ENCODE data around the gene C5AR1.
"Not testable (repeated sequence)": the region's sequence is repeated elsewhere in the genome, so short reads cannot be mapped to it uniquely, and the experiment has no call there.

Gene C5AR1

DNA sequence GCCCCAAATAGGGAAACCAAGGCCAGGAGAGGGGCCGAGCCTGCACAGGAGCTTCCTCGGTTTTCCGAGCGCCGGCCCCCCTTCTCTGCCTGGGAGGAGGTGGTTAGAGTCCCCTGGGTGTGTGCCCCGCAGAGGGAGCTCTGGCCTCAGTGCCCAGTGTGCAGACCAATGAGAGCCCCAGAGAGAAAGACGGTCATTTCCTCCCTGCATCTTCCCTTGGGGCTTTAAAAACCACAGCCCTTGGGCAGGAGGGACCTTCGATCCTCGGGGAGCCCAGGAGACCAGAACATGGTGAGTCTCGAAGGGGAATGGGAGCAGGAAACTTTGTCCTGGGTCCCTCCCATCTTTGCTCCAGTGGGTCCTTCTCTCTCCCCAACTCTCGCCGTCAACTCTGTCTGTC, at the start of gene C5AR1:
TSS of gene C5AR1 (plus strand) at position 254 of the 400 bp plus-strand sequence. CDS start at position 289, 35 bp downstream.
- no peak for DNase-seq

DNA sequence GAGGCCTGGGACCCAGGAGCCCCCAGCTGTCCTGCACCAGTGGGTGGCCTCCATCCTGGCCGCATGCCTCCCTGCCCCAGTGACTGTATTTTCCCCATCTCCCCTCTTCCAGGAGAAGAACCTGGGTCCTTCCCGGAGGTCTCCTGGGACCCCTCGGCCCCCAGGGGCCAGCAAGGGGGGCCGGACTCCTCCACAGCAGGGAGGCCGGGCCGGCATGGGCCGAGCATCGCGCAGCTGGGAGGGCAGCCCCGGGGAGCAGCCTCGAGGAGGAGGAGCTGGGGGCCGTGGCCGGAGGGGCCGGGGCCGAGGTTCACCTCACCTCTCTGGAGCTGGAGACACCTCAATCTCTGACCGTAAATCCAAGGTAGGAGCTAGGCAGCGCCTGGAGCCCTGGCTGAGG, 49.2 kb upstream of the C5AR1 start:
- no peak for DNase-seq

DNA sequence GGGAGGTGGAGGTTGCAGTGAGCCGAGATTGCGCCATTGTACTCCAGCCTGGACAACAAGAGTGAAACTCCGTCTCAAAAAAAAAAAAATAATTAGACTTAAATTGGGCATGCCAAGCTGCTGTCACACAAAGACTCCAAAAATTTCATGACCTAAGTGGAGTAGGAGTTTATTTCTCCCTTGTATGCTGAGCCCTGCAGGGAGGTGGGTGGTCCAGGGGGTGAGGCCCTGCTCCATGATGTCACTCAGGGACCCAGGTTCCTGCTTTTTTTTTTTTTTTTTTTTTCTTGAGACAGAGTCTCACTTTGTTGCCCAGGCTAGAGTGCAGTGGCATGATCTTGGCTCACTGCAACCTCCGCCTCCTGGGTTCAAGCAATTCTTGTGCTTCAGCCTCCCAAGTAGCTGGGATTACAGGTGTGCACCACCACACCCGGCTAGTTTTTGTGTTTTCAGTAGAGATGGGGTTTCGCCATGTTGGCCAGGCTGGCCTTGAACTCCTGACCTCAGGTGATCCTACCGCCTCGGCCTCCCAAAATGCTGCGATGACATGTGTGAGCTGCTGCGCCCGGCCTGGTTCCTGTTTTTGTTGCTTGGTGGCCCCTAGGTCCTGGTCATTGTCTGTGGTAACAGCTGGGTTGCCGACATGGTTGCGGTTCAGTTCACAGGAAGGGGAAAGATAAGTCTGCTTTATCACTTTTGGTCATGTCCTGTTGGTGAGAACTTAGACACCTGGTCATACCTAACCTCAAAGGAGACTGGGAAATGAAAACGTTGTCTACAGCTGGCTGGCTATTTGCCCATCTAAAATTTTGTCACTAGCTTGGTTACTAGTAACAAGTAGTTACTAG, 47.5 kb upstream of the C5AR1 start:
- peak; percentile 38 for DNase-seq

GRCh38 chr19:47264629-47265028, 45.0 kb upstream of the C5AR1 start:
- peak; percentile 24 for DNase-seq

DNA sequence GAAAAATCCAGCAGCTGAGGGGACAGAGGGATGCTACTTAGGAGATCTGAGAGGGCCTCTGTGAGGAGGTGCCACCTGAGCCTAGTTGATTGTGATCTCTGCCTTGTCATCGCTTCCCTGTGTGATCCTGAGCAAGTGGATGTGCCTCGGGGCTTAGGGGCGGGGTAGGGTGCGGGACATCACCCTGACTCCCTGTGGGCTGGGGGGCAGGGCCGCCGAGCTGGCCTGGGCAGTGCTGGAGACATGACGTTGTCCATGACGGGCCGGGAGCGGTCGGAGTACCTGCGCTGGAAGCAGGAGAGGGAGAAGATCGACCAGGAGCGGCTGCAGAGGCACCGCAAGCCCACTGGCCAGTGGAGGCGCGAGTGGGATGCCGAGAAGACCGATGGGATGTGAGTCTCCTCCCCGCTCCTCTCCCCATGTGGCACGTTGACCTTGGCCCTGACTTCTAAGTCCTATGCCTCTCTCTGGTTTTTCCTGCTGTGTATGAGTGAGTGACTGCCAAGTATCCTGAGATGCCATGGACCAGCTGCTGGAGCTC, 43.2 kb upstream of the C5AR1 start:
- DNase-seq = no peak

- DNase-seq = no peak
Measured at GRCh38 chr19:47267350-47267759, 42.3 kb upstream of the C5AR1 start.

DNA sequence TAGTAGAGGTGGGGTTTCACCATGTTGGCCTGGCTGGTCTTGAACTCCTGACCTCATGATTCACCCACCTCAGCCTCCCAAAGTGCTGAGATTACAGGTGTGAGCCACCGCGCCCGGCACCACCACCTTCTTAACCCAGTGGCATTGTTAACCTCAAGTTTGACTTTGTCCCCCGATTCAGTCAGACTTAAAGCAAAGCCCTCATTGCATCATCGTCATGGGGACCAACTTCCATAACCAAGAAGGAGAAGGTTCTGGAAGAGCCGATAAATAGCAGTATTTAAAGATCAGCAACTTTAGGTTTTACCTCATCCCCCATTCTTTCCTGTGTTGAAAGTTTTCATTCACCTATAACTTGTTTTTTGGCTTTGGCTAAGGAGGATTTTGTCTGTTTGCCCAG, 41.6 kb upstream of the C5AR1 start:
- no peak for DNase-seq

DNA sequence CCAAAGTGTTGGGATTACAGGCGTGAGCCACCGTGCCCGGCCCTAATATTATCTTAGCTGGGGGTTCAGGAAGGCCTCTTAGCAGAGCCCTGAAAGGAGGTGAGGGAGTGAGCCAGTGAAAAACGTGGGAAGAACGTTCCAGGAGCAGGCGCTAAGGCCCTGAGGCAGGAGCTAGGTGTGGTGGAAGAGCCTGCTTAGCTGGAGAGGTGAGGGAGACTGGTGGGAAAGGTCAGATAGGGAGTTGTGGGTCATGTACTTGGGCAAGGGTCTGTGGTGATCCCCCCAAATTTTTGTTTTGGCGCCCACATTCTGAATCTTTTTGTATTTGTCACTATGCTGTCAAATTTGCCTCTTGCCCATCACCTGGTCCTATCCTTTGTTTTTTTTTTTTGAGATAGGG, 40.1 kb upstream of the C5AR1 start:
- DNase-seq = no peak

GRCh38 chr19:47270408-47270807, 39.3 kb upstream of the C5AR1 start:
- DNase-seq = no peak

GRCh38 chr19:47271949-47272348, 37.7 kb upstream of the C5AR1 start:
- no peak for DNase-seq

- DNase-seq = peak; percentile 53
Measured at GRCh38 chr19:47272448-47273312, 37.0 kb upstream of the C5AR1 start.

GRCh38 chr19:47273313-47274070, 36.2 kb upstream of the C5AR1 start:
- DNase-seq = peak; percentile 97

DNA sequence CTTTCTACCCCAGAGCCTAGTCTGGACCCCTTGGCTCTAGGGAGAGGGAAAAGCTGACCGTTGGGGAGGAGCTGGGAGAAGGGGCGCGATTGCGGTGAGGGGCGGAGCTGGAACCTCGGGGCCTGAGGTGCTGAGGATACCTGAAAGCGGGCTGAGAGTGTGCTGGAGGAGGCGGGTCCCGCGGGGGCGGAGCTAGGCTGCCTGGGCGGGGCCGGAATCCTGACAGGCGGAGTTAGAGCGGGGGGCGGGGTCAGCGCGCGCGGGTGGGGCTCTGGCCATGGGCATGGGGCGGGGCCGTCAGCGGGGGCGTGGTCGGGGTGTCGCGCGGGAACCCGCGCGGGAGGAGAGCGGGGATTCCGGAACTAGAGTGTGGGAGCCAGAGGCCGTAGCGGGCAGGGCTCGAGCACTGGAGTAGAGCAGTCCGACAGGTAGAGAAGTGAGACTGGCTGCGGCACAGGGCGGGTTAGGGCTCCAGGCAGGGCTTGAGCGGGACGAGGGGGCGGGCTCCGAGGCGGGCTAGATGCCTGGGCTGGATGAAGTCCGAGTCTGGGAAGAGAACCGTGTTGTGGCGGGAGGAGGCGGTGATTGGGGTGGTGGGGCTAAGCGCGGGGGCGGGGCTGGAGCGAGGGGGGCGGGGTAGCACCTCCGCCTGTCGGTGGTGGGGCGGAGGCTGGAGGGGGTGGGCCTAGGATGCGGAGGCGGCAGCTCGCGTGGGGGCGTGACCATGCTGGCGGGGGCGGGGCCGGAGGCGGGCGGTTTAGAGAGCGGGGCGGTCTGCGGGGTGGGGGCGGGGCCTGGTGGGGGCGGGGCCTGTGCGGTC, 35.4 kb upstream of the C5AR1 start, which contains the start of gene INAFM1:
TSS of gene INAFM1 (plus strand) at position 815 of the 820 bp plus-strand sequence. CDS start 35 bp downstream, outside the sequence.
- DNase-seq = peak; percentile 98

DNA sequence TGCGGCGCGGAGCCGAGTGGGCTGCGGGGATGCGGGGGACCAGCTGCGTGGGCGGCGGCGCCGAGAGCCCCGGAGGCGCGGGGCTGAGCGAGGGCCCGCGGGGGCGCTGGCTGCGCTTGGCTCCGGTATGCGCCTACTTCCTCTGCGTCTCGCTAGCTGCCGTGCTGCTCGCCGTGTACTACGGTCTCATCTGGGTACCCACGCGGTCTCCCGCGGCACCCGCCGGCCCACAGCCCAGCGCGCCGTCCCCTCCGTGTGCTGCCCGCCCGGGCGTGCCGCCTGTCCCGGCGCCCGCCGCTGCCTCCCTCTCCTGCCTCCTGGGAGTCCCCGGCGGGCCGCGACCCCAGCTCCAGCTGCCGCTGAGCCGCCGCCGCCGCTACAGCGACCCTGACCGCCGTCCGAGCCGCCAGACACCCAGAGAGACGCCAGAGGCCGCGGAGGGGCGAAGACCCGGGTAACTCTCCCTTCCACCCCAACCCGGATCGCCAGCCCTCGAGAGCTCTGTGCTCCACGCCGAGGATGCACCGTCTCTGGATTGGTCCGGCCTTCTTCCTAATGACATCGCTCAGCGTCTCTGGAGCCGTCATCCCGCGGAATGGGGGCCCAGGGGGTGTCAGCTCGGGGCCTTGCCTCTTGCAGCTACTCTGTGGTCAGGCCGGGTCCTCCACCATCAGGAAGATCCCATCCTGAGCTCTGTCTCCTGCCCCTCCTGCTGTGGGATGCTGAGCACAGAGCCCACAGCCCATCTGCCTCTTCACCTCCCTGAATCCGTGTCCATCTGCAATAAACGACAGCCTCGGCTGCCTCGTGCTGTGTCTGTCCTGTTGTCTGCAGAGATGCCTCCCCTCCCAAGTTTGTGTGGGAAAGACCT, 34.5 kb upstream of the C5AR1 start:
- peak; percentile 64 for DNase-seq

- peak; percentile 63 for DNase-seq
Measured at GRCh38 chr19:47275791-47276461, 33.7 kb upstream of the C5AR1 start.

DNA sequence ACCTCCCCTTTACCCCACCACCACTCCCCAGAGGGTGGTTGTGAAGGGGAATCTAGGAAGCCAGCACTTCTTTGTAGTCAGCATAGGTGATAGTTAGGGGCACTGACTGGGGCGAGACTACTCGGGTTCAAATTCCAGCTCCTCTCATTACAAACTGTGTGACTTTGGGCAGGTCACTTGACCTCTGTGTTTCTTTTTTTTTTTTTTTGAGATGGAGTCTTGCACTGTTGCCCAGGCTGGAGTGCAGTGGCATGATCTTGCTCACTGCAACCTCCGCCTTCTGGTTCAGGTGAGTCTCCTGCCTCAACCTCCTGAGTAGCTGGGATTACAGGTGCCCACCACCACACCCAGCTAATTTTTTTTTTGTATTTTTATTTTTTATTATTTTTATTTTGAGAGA, 33.1 kb upstream of the C5AR1 start:
- DNase-seq = not testable (repeated sequence)

GRCh38 chr19:47280183-47280797, 29.4 kb upstream of the C5AR1 start:
- DNase-seq = no peak

GRCh38 chr19:47283405-47284059, 26.1 kb upstream of the C5AR1 start:
- DNase-seq = no peak

- DNase-seq = no peak
Measured at GRCh38 chr19:47284324-47284899, 25.2 kb upstream of the C5AR1 start.
